B cell (primary cell): Measurements from ENCODE around the gene PSME3IP1. TPM values are rescaled to one million over a fixed set of nuclear protein-coding genes. Genes with fewer than 3 reads are reported as not detected.

Experiments
- ATAC-seq: fragments of 200-7000 bp; cut with Tn5 transposase; one replicate; pipeline ENCODE4 v1.10.0; 2021; ENCODE audit warnings: low read depth, mild to moderate bottlenecking, moderate number of reproducible peaks, moderate library complexity
- CTCF ChIA-PET: fragments of 350-600 bp; sonication (Branson Sonifier 250); formaldehyde crosslinking; loops from one replicate; lab custom pipeline; 2021; ENCODE audit warnings: antibody characterized with exemption, inconsistent platforms; lab: Charles Lee
- POLR2A ChIA-PET: fragments of 350-600 bp; sonication (Branson Sonifier 250); formaldehyde crosslinking; loops from one replicate; lab custom pipeline; 2021; ENCODE audit warnings: antibody characterized with exemption; lab: Charles Lee
- DNase-seq: peaks from one replicate; pipeline ENCODE4 v3.0.0; 2013
- H2AFZ ChIP-seq: 2 replicates; pipeline ENCODE4 v1.6.1; 2012; ENCODE audit warnings: mild to moderate bottlenecking, low read depth, low read length; ENCODE audit not compliant: insufficient read depth, poor library complexity, severe bottlenecking
- H3K27ac ChIP-seq, 2 donors: 1 replicate in 1 of 2; 2 replicates in 1 of 2; pipeline ENCODE4 v1.5.1; 2012 to 2013; ENCODE audit warnings: low read length in 2 of 2, mild to moderate bottlenecking in 2 of 2, moderate library complexity in 1 of 2
- H3K27me3 ChIP-seq, 4 experiments: fragments of 200-600 bp in 1 of 4; sonication (generic) in 1 of 4; replicated peaks in 1 of 4; 1 replicate in 2 of 4; 2 replicates in 2 of 4; pipeline versions ENCODE4 v1.6.1 to v1.7.0; 2013 to 2016; ENCODE audit warnings: low read length in 3 of 4, mild to moderate bottlenecking in 2 of 4, mixed read lengths in 1 of 4, moderate library complexity in 1 of 4; ENCODE audit not compliant: insufficient read depth in 4 of 4, control insufficient read depth in 3 of 4; ENCODE audit errors: control extremely low read depth in 1 of 4
- H3K36me3 ChIP-seq, 2 experiments: replicated peaks in 1 of 2; 1 replicate in 1 of 2; 2 replicates in 1 of 2; pipeline versions ENCODE4 v1.6.1 to v1.7.1; 2013; ENCODE audit warnings: low read length in 1 of 2; ENCODE audit not compliant: insufficient read depth in 2 of 2, control insufficient read depth in 1 of 2; ENCODE audit errors: control extremely low read depth in 1 of 2, extremely low read depth in 1 of 2
- H3K4me1 ChIP-seq, 2 donors: fragments of 200-600 bp in 1 of 2; sonication (generic) in 1 of 2; 1 replicate in 1 of 2; 2 replicates in 1 of 2; pipeline versions ENCODE4 v1.5.1 to v1.6.1; 2013 to 2017; ENCODE audit warnings: low read length in 2 of 2; ENCODE audit not compliant: control insufficient read depth in 2 of 2, insufficient read depth in 2 of 2
- H3K4me2 ChIP-seq: replicated peaks from 2 replicates; pipeline ENCODE3; 2012; ENCODE audit warnings: mild to moderate bottlenecking, low read depth, low read length; ENCODE audit not compliant: poor library complexity, severe bottlenecking
- H3K4me3 ChIP-seq, 5 experiments: fragments of 200-600 bp in 1 of 5; sonication (generic) in 1 of 5; 1 replicate in 3 of 5; 2 replicates in 2 of 5; pipeline versions ENCODE4 v1.5.1 to v1.7.0; 2011 to 2016; ENCODE audit warnings: low read length in 4 of 5, mild to moderate bottlenecking in 4 of 5, low read depth in 2 of 5, control low read depth in 1 of 5, moderate library complexity in 1 of 5; ENCODE audit not compliant: insufficient read depth in 1 of 5; ENCODE audit errors: control extremely low read depth in 1 of 5, extremely low read depth in 1 of 5
- H3K79me2 ChIP-seq: fragments of 200-600 bp; sonication (generic); one replicate; pipeline ENCODE4 v1.6.0; 2016; ENCODE audit warnings: low read length; ENCODE audit not compliant: control insufficient read depth, insufficient read depth
- H3K9ac ChIP-seq: fragments of 200-600 bp; sonication (generic); 2 replicates; pipeline ENCODE4 v1.6.1; 2017; ENCODE audit warnings: mild to moderate bottlenecking, low read length, moderate library complexity
- H3K9me3 ChIP-seq, 3 donors: one replicate each; pipeline versions ENCODE4 v1.6.1 to v1.7.1; 2013; ENCODE audit warnings: low read length in 2 of 3; ENCODE audit not compliant: control insufficient read depth in 2 of 3, insufficient read depth in 1 of 3; ENCODE audit errors: control extremely low read depth in 1 of 3
- H4K20me1 ChIP-seq: 2 replicates; pipeline ENCODE4 v1.6.0; 2012; ENCODE audit warnings: mild to moderate bottlenecking, low read length; ENCODE audit not compliant: insufficient read depth, control insufficient read depth, poor library complexity, severe bottlenecking
- H3K27ac Mint-ChIP-seq: one replicate; pipeline ENCODE4 v1.8.0; 2021; ENCODE audit warnings: mixed read lengths
- H3K27me3 Mint-ChIP-seq: one replicate; pipeline ENCODE4 v1.8.0; 2021; ENCODE audit warnings: mixed read lengths
- H3K4me1 Mint-ChIP-seq: one replicate; pipeline ENCODE4 v1.8.0; 2021; ENCODE audit warnings: mixed read lengths
- H3K4me3 Mint-ChIP-seq: one replicate; pipeline ENCODE4 v1.8.0; 2021; ENCODE audit warnings: mixed read lengths
- H3K9me3 Mint-ChIP-seq: one replicate; pipeline ENCODE4 v1.8.0; 2022; ENCODE audit warnings: mixed read lengths; ENCODE audit not compliant: insufficient read depth
- EZH2 ChIP-seq: IDR thresholded peaks from 2 replicates; pipeline ENCODE4 v1.6.1; 2012; ENCODE audit warnings: borderline replicate concordance, low read depth, mild to moderate bottlenecking, moderate library complexity, low read length; ENCODE audit not compliant: insufficient read depth, poor library complexity, severe bottlenecking
- WGBS: methylation state at CpG from one replicate; pipeline ENCODE4 v1.1.5; 2013; ENCODE audit warnings: missing lambda C conversion rate; ENCODE audit not compliant: insufficient coverage; 5-methylcytosine and 5-hydroxymethylcytosine counted together
- intact Hi-C: fragments of 100-400 bp; cut with micrococcal nuclease; formaldehyde crosslinking; loops from one replicate; pipeline ENCODE4 v1.10.0; 2022
- polyA plus RNA-seq: library from polyadenylated mRNA; depleted of rRNA; stranded (reverse); fragments of >200 nt; gene quantifications from 2 replicates; pipeline ENCODE4 v1.2.3, GENCODE V29; 2012
- total RNA-seq, 2 donors: library from RNA; stranded (reverse); fragments of 120-200 nt in 1 of 2; gene quantifications; 1 replicate in 1 of 2; 2 replicates in 1 of 2; pipeline versions ENCODE4 v1.2.3 to v1.2.4, GENCODE V29; 2013 to 2022
- TF ChIP-seq, protein P1 (sequence below): fragments of 200-600 bp; IDR thresholded peaks from one replicate; pipeline ENCODE4 v1.8.0; 2022; ENCODE audit warnings: antibody characterized with exemption, mild to moderate bottlenecking

Gene PSME3IP1
- total and polyA plus RNA-seq, 2 donors (not counting 1 experiment from before 2014, with no cell fraction given): 125 to 166 TPM

DNA sequence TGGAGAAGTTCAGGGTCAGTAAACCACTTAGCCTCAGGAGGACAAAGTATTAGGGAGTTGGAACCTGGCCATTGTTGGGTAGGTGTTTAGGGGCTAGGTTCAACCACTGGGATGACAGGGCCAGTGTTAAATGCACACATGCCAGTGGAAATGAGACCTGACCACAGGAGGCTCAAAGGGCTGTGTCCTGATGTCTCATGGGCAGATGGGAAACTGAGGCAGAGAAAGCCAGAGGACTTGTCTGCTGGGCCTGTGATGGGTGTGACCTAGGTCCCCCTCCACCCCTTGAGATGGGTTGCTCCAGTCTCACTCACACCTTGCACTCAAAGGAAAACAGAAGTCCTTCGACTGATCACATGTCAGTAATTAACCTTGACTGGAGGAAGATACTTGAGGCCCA, 77.4 kb downstream of the PSME3IP1 start:
- H3K4me3 ChIP-seq: no peak overlapping the region
- H3K4me3 Mint-ChIP-seq: no peak overlapping the region
- H3K9me3 Mint-ChIP-seq: no peaks in the 10 kb centered on the region
- H3K79me2 ChIP-seq: no peaks in the 10 kb centered on the region
- no peak overlapping the region for H2AFZ ChIP-seq
- no peak overlapping the region for H3K27ac Mint-ChIP-seq
- no peaks in the 10 kb centered on the region for H3K4me1 Mint-ChIP-seq
- H3K27me3 ChIP-seq: no peaks in the 10 kb centered on the region
- no peaks in the 10 kb centered on the region for H3K9me3 ChIP-seq
- no peak overlapping the region for H3K9ac ChIP-seq
- H3K27ac ChIP-seq: no peak overlapping the region
- no peaks in the 10 kb centered on the region for H3K36me3 ChIP-seq
- intact Hi-C loops: no loop called here
- ChIA-PET CTCF (no interaction called here), POLR2A (no interaction called here)
- no peak for ATAC-seq
- no peak for DNase-seq
- no CpG with 5 or more reads among the region's 1 CpG for WGBS
- H3K27me3 Mint-ChIP-seq: peaks cover 3% of the 10 kb centered on the region
- TF ChIP-seq, protein P1, sequence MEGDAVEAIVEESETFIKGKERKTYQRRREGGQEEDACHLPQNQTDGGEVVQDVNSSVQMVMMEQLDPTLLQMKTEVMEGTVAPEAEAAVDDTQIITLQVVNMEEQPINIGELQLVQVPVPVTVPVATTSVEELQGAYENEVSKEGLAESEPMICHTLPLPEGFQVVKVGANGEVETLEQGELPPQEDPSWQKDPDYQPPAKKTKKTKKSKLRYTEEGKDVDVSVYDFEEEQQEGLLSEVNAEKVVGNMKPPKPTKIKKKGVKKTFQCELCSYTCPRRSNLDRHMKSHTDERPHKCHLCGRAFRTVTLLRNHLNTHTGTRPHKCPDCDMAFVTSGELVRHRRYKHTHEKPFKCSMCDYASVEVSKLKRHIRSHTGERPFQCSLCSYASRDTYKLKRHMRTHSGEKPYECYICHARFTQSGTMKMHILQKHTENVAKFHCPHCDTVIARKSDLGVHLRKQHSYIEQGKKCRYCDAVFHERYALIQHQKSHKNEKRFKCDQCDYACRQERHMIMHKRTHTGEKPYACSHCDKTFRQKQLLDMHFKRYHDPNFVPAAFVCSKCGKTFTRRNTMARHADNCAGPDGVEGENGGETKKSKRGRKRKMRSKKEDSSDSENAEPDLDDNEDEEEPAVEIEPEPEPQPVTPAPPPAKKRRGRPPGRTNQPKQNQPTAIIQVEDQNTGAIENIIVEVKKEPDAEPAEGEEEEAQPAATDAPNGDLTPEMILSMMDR: no peak
- no peak for TF ChIP-seq EZH2
- no peaks in the 10 kb centered on the region for H4K20me1 ChIP-seq
- H3K4me1 ChIP-seq: no peaks in the 10 kb centered on the region
- H3K4me2 ChIP-seq: no peak overlapping the region

DNA sequence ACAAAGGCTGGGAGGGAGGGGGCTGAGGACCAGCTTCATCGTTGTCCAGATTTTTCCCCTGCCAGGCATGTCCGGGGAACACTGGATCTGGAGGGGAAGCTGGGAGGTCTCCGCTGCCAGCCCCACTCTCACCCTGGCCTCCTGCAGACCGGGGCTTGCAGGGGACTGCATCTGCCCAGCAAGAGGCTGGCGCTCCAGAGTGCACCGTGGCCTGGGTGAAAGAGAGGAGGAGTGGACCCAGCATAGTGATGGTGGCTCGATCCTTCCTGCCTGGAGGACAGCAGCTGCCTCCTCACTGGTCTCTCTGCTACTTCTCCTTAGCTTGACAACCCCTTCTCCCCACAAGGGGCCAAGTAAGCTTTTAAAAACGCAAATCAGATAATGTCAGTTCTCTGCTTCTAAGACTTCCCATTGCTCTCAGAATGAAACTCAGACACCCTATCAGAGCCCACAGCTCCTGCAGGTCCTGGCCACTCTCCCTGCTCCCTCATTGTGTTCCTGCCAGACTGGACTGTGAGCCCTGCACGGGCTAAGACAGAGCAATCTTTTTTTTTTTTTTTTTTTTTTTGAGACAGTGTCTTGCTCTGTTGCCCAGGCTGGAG, 78.4 kb downstream of the PSME3IP1 start:
- Mint-ChIP-seq H3K9me3 (no peaks in the 10 kb centered on the region), H3K27ac (no peak overlapping the region), H3K27me3 (peaks cover 3% of the 10 kb centered on the region), H3K4me3 (no peak overlapping the region), H3K4me1 (no peaks in the 10 kb centered on the region)
- TF ChIP-seq EZH2: no peak
- TF ChIP-seq, protein P1: no peak
- intact Hi-C loops: no loop called here
- ChIA-PET POLR2A (no interaction called here), CTCF (interaction anchor here (1.3 kb wide), 1 partner anchor 142 kb away, joined by 3 read pairs; no protein-coding TSS in a partner anchor)
- H3K4me3 ChIP-seq: no peak overlapping the region
- no peak overlapping the region for H3K9ac ChIP-seq
- no peaks in the 10 kb centered on the region for H4K20me1 ChIP-seq
- no peaks in the 10 kb centered on the region for H3K4me1 ChIP-seq
- H3K79me2 ChIP-seq: no peaks in the 10 kb centered on the region
- H3K27ac ChIP-seq: no peak overlapping the region
- no peak for ATAC-seq
- H3K9me3 ChIP-seq: no peaks in the 10 kb centered on the region
- DNase-seq: no peak
- WGBS: 93% methylated on average over 5 of the region's 9 CpGs
- no peaks in the 10 kb centered on the region for H3K27me3 ChIP-seq
- no peaks in the 10 kb centered on the region for H3K36me3 ChIP-seq
- H3K4me2 ChIP-seq: no peak overlapping the region
- no peak overlapping the region for H2AFZ ChIP-seq
